CD14-positive monocyte (primary cell): ENCODE measurements around the gene MYL12B. TPM values are rescaled to one million over a fixed set of nuclear protein-coding genes. Genes with fewer than 3 reads are reported as not detected.

Experiments
- DNase-seq, 3 donors: peaks; one replicate each; pipeline ENCODE4 v3.0.0-alpha.2; 2011 to 2022
- H2AFZ ChIP-seq: 2 replicates; pipeline ENCODE4 v1.6.0; 2012; ENCODE audit warnings: mild to moderate bottlenecking, low read depth, low read length, inconsistent platforms; ENCODE audit not compliant: insufficient read depth, poor library complexity, severe bottlenecking
- H3K27ac ChIP-seq, 2 donors: 1 replicate in 1 of 2; 2 replicates in 1 of 2; pipeline ENCODE4 v1.5.1; 2012 to 2013; ENCODE audit warnings: low read length in 2 of 2, control low read depth in 1 of 2, inconsistent platforms in 1 of 2, low read depth in 1 of 2, mild to moderate bottlenecking in 1 of 2
- H3K27me3 ChIP-seq, 2 donors: one replicate each; pipeline versions ENCODE4 v1.6.0 to v1.6.1; 2011 to 2013; ENCODE audit warnings: low read length in 2 of 2; ENCODE audit not compliant: control insufficient read depth in 2 of 2, insufficient read depth in 2 of 2
- H3K36me3 ChIP-seq, 2 donors: replicated peaks in 1 of 2; 1 replicate in 1 of 2; 2 replicates in 1 of 2; pipeline versions ENCODE4 v1.5.1 to v1.6.1; 2012 to 2013; ENCODE audit warnings: low read length in 2 of 2, control low read depth in 1 of 2, inconsistent platforms in 1 of 2, mild to moderate bottlenecking in 1 of 2; ENCODE audit not compliant: insufficient read depth in 2 of 2, control insufficient read depth in 1 of 2
- H3K4me1 ChIP-seq, 2 donors: 1 replicate in 1 of 2; 2 replicates in 1 of 2; pipeline versions ENCODE4 v1.5.1 to v1.6.1; 2012 to 2013; ENCODE audit warnings: low read length in 2 of 2, control low read depth in 1 of 2, inconsistent platforms in 1 of 2, mild to moderate bottlenecking in 1 of 2, moderate library complexity in 1 of 2; ENCODE audit not compliant: insufficient read depth in 2 of 2, control insufficient read depth in 1 of 2
- H3K4me2 ChIP-seq: replicated peaks from 2 replicates; pipeline ENCODE3; 2012; ENCODE audit warnings: low read length, moderate library complexity, mild to moderate bottlenecking; ENCODE audit not compliant: poor library complexity, severe bottlenecking; ENCODE audit errors: extremely low read depth
- H3K4me3 ChIP-seq, 3 experiments: fragments of 200-600 bp in 1 of 3; sonication (generic) in 1 of 3; replicated peaks in 1 of 3; 1 replicate in 2 of 3; 2 replicates in 1 of 3; pipeline ENCODE4 v1.5.1; 2011 to 2013; ENCODE audit warnings: low read length in 3 of 3, mild to moderate bottlenecking in 3 of 3, control low read depth in 2 of 3, low read depth in 2 of 3, inconsistent platforms in 1 of 3, moderate library complexity in 1 of 3
- H3K79me2 ChIP-seq: 2 replicates; pipeline ENCODE4 v1.6.0; 2012; ENCODE audit warnings: mild to moderate bottlenecking, control low read depth, inconsistent platforms, low read length, moderate library complexity; ENCODE audit not compliant: insufficient read depth
- H3K9ac ChIP-seq: 2 replicates; pipeline ENCODE4 v1.6.0; 2017; ENCODE audit warnings: low read length, mild to moderate bottlenecking; ENCODE audit not compliant: insufficient read depth, poor library complexity, severe bottlenecking
- H3K9me3 ChIP-seq, 2 donors: replicated peaks in 1 of 2; 1 replicate in 1 of 2; 2 replicates in 1 of 2; pipeline versions ENCODE4 v1.5.1 to v1.6.1; 2012 to 2013; ENCODE audit warnings: low read length in 2 of 2, control low read depth in 1 of 2; ENCODE audit not compliant: control insufficient read depth in 1 of 2, insufficient read depth in 1 of 2
- H4K20me1 ChIP-seq: 2 replicates; pipeline ENCODE4 v1.6.0; 2012; ENCODE audit warnings: mild to moderate bottlenecking, low read length, control low read depth, moderate library complexity; ENCODE audit not compliant: insufficient read depth
- H3K27ac Mint-ChIP-seq, 7 donors: one replicate each; pipeline ENCODE4 v1.8.0; 2020; ENCODE audit warnings: mild to moderate bottlenecking in 7 of 7, mixed read lengths in 7 of 7, moderate library complexity in 6 of 7, inconsistent platforms in 2 of 7
- H3K27me3 Mint-ChIP-seq, 3 donors: one replicate each; pipeline ENCODE4 v1.8.0; 2021 to 2022; ENCODE audit warnings: low read depth in 3 of 3, mild to moderate bottlenecking in 3 of 3, mixed read lengths in 3 of 3, moderate library complexity in 3 of 3, inconsistent platforms in 1 of 3
- H3K36me3 Mint-ChIP-seq, 2 donors: one replicate each; pipeline ENCODE4 v1.8.0; 2020; ENCODE audit warnings: mixed read lengths in 2 of 2, inconsistent platforms in 1 of 2, mild to moderate bottlenecking in 1 of 2
- H3K4me1 Mint-ChIP-seq: one replicate; pipeline ENCODE4 v1.8.0; 2020; ENCODE audit warnings: mild to moderate bottlenecking, mixed read lengths
- H3K4me3 Mint-ChIP-seq, 2 donors: one replicate each; pipeline ENCODE4 v1.8.0; 2020; ENCODE audit warnings: mild to moderate bottlenecking in 2 of 2, mixed read lengths in 2 of 2, moderate library complexity in 1 of 2
- H3K9me3 Mint-ChIP-seq, 7 donors: one replicate each; pipeline ENCODE4 v1.8.0; 2020 to 2022; ENCODE audit warnings: mixed read lengths in 7 of 7, mild to moderate bottlenecking in 6 of 7, moderate library complexity in 6 of 7, inconsistent platforms in 2 of 7
- WGBS: methylation state at CpG from one replicate; pipeline ENCODE4 v1.1.5; 2013; ENCODE audit warnings: missing lambda C conversion rate; ENCODE audit not compliant: insufficient coverage; 5-methylcytosine and 5-hydroxymethylcytosine counted together
- intact Hi-C, 2 donors: fragments of 100-400 bp; cut with micrococcal nuclease; formaldehyde crosslinking; loops; one replicate each; pipeline versions ENCODE4 v1.15.0 to v1.15.1; 2023
- polyA plus RNA-seq, 3 donors: library from polyadenylated mRNA; depleted of rRNA in 1 of 3; unstranded in 2 of 3; stranded (reverse) in 1 of 3; fragments of 300-500 nt in 2 of 3; fragments of >200 nt in 1 of 3; fragmentation: Illumina TruSeq in 2 of 3; gene quantifications; 1 replicate in 2 of 3; 2 replicates in 1 of 3; pipeline ENCODE4 v1.2.3, GENCODE V29; 2012 to 2021
- TF ChIP-seq, protein P1 (sequence below): fragments of 200-600 bp; IDR thresholded peaks from one replicate; pipeline ENCODE4 v1.8.0; 2022; ENCODE audit warnings: antibody characterized with exemption, mild to moderate bottlenecking

The MYL12B gene
- polyA plus RNA-seq, 3 donors: 295 to 814 (median 727) TPM

DNA sequence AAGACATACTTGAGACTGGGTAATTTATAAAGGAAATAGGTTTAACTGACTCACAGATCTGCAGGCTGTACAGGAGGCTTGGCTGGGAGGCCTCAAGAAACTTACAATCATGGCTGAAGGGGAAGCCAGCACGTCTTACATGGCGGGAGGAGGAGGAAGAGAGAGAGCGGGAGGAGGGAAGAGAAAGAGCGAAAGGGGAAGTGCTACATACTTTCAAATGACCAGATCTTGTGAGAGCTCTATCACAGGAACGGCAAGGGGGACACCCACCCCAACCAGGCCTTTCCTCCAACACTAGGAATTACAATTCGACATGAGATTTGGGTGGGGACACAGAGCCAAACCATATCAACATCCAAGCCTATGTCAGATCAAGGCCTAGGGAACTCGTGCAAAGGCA, 24.2 kb downstream of the MYL12B start:
- Mint-ChIP-seq H3K36me3 (peaks cover 4 to 5% of the 10 kb centered on the region in 2 donors), H3K4me3 (no peak overlapping the region), H3K27ac (peak overlapping the region in 2 of 7 donors; percentile 19 to 22), H3K4me1 (peaks cover 9% of the 10 kb centered on the region), H3K27me3 (peaks cover 0 to 4% (median 0%) of the 10 kb centered on the region in 3 donors), H3K9me3 (peaks cover 17 to 33% (median 29%) of the 10 kb centered on the region in 7 donors)
- TF ChIP-seq, protein P1, sequence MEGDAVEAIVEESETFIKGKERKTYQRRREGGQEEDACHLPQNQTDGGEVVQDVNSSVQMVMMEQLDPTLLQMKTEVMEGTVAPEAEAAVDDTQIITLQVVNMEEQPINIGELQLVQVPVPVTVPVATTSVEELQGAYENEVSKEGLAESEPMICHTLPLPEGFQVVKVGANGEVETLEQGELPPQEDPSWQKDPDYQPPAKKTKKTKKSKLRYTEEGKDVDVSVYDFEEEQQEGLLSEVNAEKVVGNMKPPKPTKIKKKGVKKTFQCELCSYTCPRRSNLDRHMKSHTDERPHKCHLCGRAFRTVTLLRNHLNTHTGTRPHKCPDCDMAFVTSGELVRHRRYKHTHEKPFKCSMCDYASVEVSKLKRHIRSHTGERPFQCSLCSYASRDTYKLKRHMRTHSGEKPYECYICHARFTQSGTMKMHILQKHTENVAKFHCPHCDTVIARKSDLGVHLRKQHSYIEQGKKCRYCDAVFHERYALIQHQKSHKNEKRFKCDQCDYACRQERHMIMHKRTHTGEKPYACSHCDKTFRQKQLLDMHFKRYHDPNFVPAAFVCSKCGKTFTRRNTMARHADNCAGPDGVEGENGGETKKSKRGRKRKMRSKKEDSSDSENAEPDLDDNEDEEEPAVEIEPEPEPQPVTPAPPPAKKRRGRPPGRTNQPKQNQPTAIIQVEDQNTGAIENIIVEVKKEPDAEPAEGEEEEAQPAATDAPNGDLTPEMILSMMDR: no peak
- intact Hi-C loops: loop anchor here in 1 of 2 donors (10.0 kb wide), 2 partner anchors 169 to 589 kb away; partner anchors contain the start of gene TGIF1
- Histone ChIP-seq H3K9me3 (peaks cover 10 to 14% of the 10 kb centered on the region in 2 donors), H3K4me1 (peaks cover 0 to 5% of the 10 kb centered on the region in 2 donors), H3K4me3 (no peak overlapping the region), H2AFZ (no peak overlapping the region), H3K79me2 (no peaks in the 10 kb centered on the region), H3K36me3 (no peaks in the 10 kb centered on the region), H3K27me3 (no peaks in the 10 kb centered on the region), H4K20me1 (no peaks in the 10 kb centered on the region), H3K27ac (no peak overlapping the region), H3K9ac (no peak overlapping the region), H3K4me2 (no peak overlapping the region)
- WGBS: 100% methylated on average over 1 of the region's 7 CpGs
- DNase-seq: peak in 2 of 3 donors; percentile 32 to 56

DNA sequence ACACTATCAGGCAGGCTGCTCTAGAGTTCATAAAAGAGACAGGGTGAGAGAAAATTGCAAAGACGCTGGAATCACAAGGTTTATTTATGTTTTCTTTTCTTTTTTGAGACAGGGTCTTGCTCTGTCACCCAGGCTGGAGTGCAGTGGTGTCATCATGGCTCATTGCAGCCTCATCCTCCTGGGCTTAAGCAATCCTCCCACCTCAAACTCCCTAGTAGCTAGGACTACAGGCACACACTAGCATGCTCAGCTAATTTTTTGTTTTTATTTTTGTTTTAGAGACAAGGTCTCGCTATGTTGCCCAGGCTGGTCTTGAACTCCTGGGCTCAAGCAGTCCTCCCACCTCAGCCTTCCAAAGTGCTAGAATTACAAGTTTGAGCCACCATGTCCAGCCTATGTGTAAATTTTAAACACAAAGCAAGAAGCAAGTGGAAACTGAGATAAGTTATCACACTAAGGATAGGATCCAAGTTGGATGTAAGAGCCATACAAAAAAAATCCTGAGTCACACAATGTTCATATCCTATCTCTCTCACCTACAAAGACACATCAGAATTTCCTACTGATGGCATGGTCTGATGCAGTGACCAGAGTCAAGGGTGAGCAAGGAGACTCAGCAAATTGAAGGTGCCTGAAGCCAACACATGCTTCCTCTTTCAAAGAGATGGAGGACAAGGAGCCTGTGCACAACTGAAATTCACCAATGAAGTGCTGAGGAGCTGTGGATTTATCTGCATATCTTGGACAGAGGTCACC, 31.4 kb downstream of the MYL12B start:
- Histone ChIP-seq H3K4me2 (no peak overlapping the region), H3K27me3 (no peaks in the 10 kb centered on the region), H2AFZ (no peak overlapping the region), H3K27ac (no peak overlapping the region), H3K4me1 (peaks cover 6 to 13% of the 10 kb centered on the region in 2 donors), H3K79me2 (no peaks in the 10 kb centered on the region), H3K4me3 (no peak overlapping the region), H3K9me3 (no peaks in the 10 kb centered on the region), H3K36me3 (no peaks in the 10 kb centered on the region), H3K9ac (no peak overlapping the region), H4K20me1 (no peaks in the 10 kb centered on the region)
- Mint-ChIP-seq H3K4me1 (peaks cover 14% of the 10 kb centered on the region), H3K27ac (no peak overlapping the region), H3K4me3 (no peak overlapping the region), H3K36me3 (peaks cover 0 to 2% of the 10 kb centered on the region in 2 donors), H3K27me3 (peaks cover 0 to 2% (median 1%) of the 10 kb centered on the region in 3 donors), H3K9me3 (peaks cover 3 to 17% (median 8%) of the 10 kb centered on the region in 7 donors)
- no peak for DNase-seq
- intact Hi-C loops: loop anchor here in 1 of 2 donors (10.0 kb wide), 1 partner anchor 191 kb away; no protein-coding TSS in a partner anchor
- TF ChIP-seq, protein P1: no peak
- WGBS: no CpG with 5 or more reads among the region's 2 CpGs
